Effector memory CD4-positive, alpha-beta T cell (primary cell): ENCODE measurements around the gene BCAR3.

Experiments
- DNase-seq, 3 donors: peaks; one replicate each; pipeline ENCODE4 v3.0.0-alpha.2; 2020
- H3K27ac ChIP-seq: 2 replicates; pipeline ENCODE4 v1.7.0; 2013; ENCODE audit warnings: mild to moderate bottlenecking, low read length, moderate library complexity; ENCODE audit not compliant: insufficient read depth, poor library complexity, severe bottlenecking
- H3K27me3 ChIP-seq: replicated peaks from 2 replicates; pipeline ENCODE4 v1.7.0; 2013; ENCODE audit warnings: mild to moderate bottlenecking, low read length; ENCODE audit not compliant: insufficient read depth, control insufficient read depth, poor library complexity, severe bottlenecking
- H3K36me3 ChIP-seq: 2 replicates; pipeline ENCODE4 v1.7.0; 2013; ENCODE audit warnings: mild to moderate bottlenecking, low read length, moderate library complexity; ENCODE audit not compliant: control insufficient read depth, insufficient read depth
- H3K4me1 ChIP-seq: 2 replicates; pipeline ENCODE4 v1.7.0; 2013; ENCODE audit warnings: low read length, mild to moderate bottlenecking; ENCODE audit not compliant: control insufficient read depth, insufficient read depth, poor library complexity, severe bottlenecking
- H3K4me3 ChIP-seq: 2 replicates; pipeline ENCODE4 v1.7.0; 2013; ENCODE audit warnings: low read length, low read depth, mild to moderate bottlenecking; ENCODE audit not compliant: insufficient read depth, poor library complexity, severe bottlenecking
- H3K9me3 ChIP-seq: 2 replicates; pipeline ENCODE4 v1.7.0; 2013; ENCODE audit warnings: mild to moderate bottlenecking, low read length, moderate library complexity; ENCODE audit not compliant: control insufficient read depth

BCAR3 gene

DNA sequence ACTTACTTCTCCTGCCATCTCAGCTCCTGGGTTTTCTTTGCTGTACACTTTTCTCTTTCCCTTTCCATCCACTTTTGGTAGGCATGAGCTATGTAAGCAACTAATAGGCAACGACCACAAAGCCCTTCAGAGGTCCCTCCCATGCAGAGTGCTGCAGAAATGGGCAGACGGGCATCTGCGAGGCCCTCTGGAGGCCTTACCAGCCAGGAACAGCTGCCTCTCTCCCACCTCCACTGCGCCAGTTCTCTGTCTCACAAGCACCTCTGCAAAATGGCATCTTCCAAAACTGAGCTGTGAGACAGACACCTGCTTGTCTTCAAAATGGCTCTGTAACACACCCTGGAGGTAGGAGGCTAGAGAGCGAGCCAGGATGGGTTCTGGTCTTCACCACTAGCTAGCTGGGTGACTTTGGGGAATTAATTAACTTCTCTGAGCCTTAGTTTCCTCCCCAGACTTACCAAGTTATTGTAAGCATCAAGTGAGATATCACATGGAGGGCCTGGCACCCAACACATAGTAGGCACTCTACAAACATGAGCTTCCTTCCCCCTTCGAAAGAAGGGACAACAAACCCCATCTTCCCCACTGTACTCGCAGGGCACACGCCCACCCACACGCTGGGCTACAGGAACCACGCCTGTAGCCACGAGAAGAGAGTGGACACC, 62.0 kb downstream of the BCAR3 start:
- no peaks in the 10 kb centered on the region for H3K36me3 ChIP-seq
- no peak for DNase-seq
- H3K9me3 ChIP-seq = no peaks in the 10 kb centered on the region
- no peaks in the 10 kb centered on the region for H3K27me3 ChIP-seq
- H3K27ac ChIP-seq = no peak overlapping the region
- H3K4me1 ChIP-seq = peaks cover 6% of the 10 kb centered on the region
- H3K4me3 ChIP-seq = no peak overlapping the region

DNA sequence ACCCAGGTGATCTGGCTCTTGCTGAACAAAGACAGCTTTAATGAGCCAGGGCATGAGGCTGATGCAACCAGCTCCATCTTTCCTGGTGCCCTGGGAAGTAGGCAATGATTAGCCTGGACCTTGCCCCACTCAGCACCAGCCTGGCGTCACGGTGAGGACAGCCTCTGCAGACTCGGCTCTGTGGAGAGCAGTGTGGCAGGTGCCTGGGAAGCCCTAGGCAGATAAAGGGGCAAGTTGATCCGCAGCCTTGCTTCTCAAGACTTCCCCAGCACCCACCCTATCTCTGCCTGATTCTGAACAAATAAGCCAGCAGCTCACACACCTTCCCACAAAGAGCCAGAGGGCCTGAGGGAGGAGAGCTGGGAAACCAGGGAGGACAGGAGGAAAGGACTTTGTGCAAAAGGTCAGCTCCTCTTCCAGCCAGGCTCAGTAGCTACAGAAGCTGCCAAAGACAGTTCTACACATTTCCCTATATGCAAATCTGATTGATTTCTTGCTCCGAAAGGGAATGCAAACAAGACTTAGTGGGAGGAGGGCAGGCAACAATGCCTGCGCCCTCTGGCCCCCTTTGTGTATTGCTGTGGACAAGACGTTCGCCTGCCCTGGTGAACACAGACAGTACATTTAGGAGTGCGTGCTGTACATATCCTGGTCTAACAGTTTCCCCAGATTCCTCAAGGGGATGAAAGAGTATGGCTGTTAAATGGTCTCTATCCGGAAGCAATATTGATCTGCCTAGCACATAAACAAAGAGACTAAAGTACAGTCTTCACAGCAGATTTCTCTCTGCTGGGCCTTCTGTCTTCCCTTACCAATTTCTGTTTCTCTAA, 63.8 kb downstream of the BCAR3 start:
- H3K27ac ChIP-seq = no peak overlapping the region

DNA sequence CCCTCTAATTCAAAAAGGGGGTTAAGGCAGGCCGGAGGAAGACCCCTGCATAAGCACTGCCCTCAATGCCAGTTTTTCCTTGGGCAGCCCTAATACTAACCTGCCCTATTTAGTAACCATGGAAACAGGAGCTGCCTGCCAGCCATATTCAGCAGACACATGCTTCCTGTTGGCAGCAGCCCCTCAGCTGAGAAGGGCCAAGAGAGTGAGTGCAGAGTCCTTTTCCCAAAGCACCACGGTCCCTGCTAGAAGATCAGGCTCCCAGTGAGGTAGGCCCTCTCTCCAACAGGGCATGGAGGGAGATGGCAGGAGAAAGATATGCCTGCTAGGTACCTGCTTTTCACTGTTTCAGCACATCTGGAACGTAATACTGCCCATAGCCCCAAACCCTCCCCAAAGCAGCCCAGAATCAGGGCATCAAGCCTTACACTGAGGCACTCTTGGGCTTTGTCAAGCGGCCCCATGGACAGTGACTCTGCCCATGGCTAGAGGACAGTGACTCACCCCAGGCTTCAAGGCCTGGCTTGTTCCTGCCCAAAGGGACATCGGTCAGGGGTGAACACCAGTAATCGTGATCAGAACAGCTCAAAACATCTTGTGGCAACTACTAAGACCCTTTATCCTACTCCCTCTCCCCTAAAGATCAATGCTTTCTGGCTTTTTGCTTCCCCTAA, 64.5 kb downstream of the BCAR3 start:
- H3K4me3 ChIP-seq = no peak overlapping the region
- no peaks in the 10 kb centered on the region for H3K9me3 ChIP-seq
- DNase-seq = no peak
- H3K27me3 ChIP-seq = no peaks in the 10 kb centered on the region
- no peaks in the 10 kb centered on the region for H3K36me3 ChIP-seq
- peaks cover 6% of the 10 kb centered on the region for H3K4me1 ChIP-seq
- no peak overlapping the region for H3K27ac ChIP-seq

More for the DNA sequence above, 63.8 kb downstream of the BCAR3 start:
- H3K36me3 ChIP-seq = no peaks in the 10 kb centered on the region
- no peak overlapping the region for H3K4me3 ChIP-seq
- peaks cover 6% of the 10 kb centered on the region for H3K4me1 ChIP-seq
- DNase-seq = no peak
- no peaks in the 10 kb centered on the region for H3K27me3 ChIP-seq
- no peaks in the 10 kb centered on the region for H3K9me3 ChIP-seq

DNA sequence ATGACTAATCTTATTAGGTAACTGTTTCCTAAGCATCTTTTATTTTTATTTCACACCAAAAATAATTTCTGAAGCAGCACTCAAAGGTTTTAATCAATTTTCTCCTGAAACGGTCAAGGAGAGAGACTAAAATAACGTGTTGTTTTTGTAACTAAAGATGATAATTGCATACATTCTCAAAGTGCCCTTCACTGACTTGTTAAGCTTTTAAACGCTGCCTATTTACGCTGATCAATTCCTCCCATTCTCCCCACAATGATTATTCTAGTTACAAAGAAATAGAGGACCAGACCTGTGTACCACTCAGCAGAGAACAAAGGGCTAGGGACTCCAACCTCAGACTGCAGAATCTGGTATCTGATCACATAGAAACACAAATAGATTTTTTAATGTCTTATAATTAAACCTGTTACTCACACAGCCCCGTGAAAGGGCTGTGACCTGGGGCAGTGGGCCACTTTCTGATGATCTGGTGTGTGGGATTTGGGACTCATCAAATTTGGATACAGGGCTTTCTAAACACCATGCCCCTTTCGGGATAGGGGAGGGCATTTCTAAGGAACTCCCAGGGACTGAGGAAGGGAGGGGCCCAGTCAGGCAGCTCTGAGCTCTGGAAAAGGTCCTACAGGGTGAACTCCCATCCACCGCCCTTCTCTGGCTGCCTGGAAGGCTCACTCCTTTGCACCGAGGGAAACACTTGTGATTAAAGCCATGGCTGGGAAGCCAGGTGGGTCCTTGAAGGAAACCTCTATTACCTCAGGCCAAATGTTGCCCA, 65.2 kb downstream of the BCAR3 start:
- H3K4me1 ChIP-seq = peaks cover 6% of the 10 kb centered on the region
- H3K27ac ChIP-seq = no peak overlapping the region
- H3K27me3 ChIP-seq = no peaks in the 10 kb centered on the region
- H3K4me3 ChIP-seq = no peak overlapping the region
- no peak for DNase-seq
- no peaks in the 10 kb centered on the region for H3K9me3 ChIP-seq
- no peaks in the 10 kb centered on the region for H3K36me3 ChIP-seq

DNA sequence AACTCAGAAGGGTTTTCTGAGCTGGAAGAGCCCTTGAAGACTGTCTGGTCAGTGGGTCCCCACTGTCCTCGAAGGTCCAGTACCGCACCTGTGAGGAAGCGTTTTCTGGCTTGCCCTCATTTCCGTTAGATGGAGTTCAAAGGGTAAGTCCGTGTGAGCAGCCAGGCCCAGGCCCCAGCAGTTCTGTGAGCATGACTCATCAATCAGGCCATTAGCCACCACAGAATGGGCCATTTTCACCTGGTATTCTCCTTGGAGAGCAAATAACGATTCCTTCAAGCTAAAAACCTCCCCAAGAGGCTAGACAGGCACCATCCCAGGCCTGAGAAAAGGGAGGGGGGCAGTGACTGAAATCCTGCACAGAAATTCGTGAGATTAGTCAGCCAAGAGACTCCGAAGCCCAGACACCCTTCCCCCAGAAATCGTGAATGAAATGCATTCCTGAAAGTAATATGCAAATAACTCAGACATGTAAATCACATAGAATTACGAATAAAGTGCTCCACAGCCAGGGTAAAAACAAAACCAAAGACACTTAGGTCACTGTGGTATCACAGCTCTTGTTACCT, 66.0 kb downstream of the BCAR3 start:
- no peak overlapping the region for H3K4me3 ChIP-seq
- H3K36me3 ChIP-seq = no peaks in the 10 kb centered on the region
- no peaks in the 10 kb centered on the region for H3K9me3 ChIP-seq
- peaks cover 6% of the 10 kb centered on the region for H3K4me1 ChIP-seq
- H3K27me3 ChIP-seq = no peaks in the 10 kb centered on the region
- DNase-seq = no peak
- H3K27ac ChIP-seq = no peak overlapping the region

DNA sequence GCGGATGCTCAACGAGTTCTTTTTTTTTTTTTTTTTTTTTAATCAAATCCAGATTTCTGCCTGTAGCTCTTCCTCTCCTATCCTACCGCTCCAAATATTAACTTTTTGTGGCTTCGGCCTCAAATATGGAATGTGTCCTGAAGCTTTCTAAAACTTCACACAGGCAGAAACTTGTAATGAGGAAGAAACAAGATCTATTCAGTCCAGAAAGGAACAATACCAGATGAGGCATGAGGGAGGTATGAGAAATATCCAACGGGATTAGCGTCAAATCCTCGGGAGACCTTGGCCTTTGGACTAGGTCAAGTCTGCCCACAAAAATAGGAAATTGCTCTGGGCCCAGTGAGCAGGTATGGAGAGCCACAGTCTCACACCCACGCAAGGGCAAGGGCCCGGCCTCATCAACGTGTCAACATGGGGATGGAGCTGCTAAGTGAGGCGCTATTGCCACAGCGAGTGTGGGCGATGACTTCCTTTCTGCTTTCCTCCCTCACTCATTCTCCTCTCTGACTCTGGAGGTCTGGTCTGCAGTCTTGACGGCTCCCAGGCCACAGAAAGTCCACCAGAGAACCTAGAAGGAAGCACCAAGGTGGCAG, 66.6 kb downstream of the BCAR3 start:
- DNase-seq = no peak
- no peaks in the 10 kb centered on the region for H3K9me3 ChIP-seq
- H3K4me3 ChIP-seq = no peak overlapping the region
- H3K4me1 ChIP-seq = peaks cover 6% of the 10 kb centered on the region
- no peaks in the 10 kb centered on the region for H3K27me3 ChIP-seq
- H3K27ac ChIP-seq = no peak overlapping the region
- no peaks in the 10 kb centered on the region for H3K36me3 ChIP-seq

DNA sequence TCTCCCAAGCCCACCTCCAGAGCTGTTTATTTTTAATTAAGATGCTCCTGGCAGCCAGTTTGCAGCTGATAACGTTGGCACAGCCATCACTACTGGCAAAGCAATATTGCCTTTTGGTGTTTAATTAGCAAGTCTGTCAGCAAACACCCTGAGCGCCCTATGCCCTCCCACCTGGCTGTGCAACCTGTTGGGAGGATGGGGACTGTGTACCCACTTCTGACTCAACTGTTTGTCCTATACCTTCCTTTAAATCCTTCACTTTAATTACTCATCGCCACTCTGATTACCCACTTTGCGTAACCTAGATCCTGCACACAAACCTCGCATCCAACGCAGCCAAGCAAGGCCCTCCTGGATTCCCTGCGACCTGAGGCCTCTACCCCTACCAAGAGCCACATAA, 67.1 kb downstream of the BCAR3 start:
- no peak overlapping the region for H3K27ac ChIP-seq
- DNase-seq = no peak
- no peaks in the 10 kb centered on the region for H3K36me3 ChIP-seq

DNA sequence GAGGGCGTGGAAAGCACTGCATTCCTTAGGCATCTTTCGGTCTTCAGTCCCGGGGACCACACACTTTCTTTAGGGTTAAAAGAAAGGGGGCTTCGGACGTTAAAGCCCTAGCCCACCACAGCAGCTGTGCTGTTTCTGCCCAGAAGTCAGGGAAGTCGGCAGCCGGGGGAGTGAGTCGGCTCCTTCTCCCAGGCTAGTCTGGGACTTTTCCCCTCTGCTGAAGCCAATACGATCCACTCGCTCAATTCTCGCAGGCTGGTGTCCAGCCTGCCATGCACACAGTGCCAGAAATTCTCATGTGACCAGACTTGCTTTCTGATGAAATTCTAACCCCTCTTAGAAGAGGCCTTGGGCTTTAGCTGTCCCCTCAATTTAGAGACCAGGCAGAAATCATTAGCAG, 67.7 kb downstream of the BCAR3 start:
- H3K9me3 ChIP-seq = no peaks in the 10 kb centered on the region
- peaks cover 6% of the 10 kb centered on the region for H3K4me1 ChIP-seq
- DNase-seq = no peak
- H3K36me3 ChIP-seq = no peaks in the 10 kb centered on the region
- no peaks in the 10 kb centered on the region for H3K27me3 ChIP-seq
- H3K4me3 ChIP-seq = no peak overlapping the region
- no peak overlapping the region for H3K27ac ChIP-seq

More for the DNA sequence above, 67.1 kb downstream of the BCAR3 start:
- Histone ChIP-seq H3K9me3 (no peaks in the 10 kb centered on the region), H3K27me3 (no peaks in the 10 kb centered on the region), H3K4me3 (no peak overlapping the region), H3K4me1 (peaks cover 6% of the 10 kb centered on the region)

DNA sequence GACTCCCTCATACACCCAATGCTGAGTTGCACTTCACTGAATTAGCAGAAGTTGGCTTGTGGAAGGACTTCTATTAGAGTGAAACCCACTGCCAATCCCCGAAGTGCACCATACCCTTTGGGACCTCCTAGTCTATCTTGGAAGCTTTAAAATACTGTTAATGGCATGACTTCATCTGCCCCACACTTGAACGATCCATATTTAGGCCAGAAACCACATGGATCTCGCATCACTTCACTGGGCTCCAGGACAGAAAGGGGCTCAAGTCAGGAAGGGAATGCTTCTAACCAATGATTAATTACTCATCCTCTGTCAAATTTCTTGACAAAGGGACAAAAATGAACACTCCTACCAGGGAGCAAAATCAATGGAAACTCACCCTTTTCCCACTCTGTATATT, 69.1 kb downstream of the BCAR3 start:
- Histone ChIP-seq H3K27me3 (no peaks in the 10 kb centered on the region), H3K4me3 (no peak overlapping the region), H3K9me3 (no peaks in the 10 kb centered on the region), H3K36me3 (no peaks in the 10 kb centered on the region), H3K4me1 (peaks cover 6% of the 10 kb centered on the region), H3K27ac (no peak overlapping the region)
- no peak for DNase-seq
